Effector memory CD8-positive, alpha-beta T cell (primary cell): ENCODE data around the gene ATP5PO.
A peak's percentile ranks its signal among the peaks of the same experiment; 100 is the strongest.
"Not testable (repeated sequence)": the region's sequence is repeated elsewhere in the genome, so short reads cannot be mapped to it uniquely, and the experiment has no call there.

Source experiments
- ATAC-seq: fragments of 150-1000 bp; cut with Tn5 transposase; replicated peaks from 2 replicates; pipeline ENCODE4 v1.10.0; 2021; ENCODE audit warnings: mild to moderate bottlenecking, moderate library complexity
- DNase-seq, 3 experiments: peaks; one replicate each; pipeline ENCODE4 v3.0.0; 2021
- H3K27ac Mint-ChIP-seq, 2 donors: one replicate each; pipeline ENCODE4 v1.8.0; 2022; ENCODE audit warnings: mild to moderate bottlenecking in 2 of 2, mixed read lengths in 2 of 2, moderate library complexity in 2 of 2
- H3K27me3 Mint-ChIP-seq, 2 donors: one replicate each; pipeline ENCODE4 v1.8.0; 2022; ENCODE audit warnings: mixed read lengths in 2 of 2
- H3K36me3 Mint-ChIP-seq: one replicate; pipeline ENCODE4 v1.8.0; 2022; ENCODE audit warnings: mild to moderate bottlenecking, moderate library complexity, mixed read lengths; ENCODE audit not compliant: insufficient read depth
- H3K4me1 Mint-ChIP-seq, 2 donors: one replicate each; pipeline ENCODE4 v1.8.0; 2022; ENCODE audit warnings: low read depth in 2 of 2, mixed read lengths in 2 of 2
- H3K4me3 Mint-ChIP-seq, 2 donors: one replicate each; pipeline ENCODE4 v1.8.0; 2022; ENCODE audit warnings: mild to moderate bottlenecking in 2 of 2, mixed read lengths in 2 of 2, moderate library complexity in 2 of 2
- H3K9me3 Mint-ChIP-seq, 2 donors: one replicate each; pipeline ENCODE4 v1.8.0; 2022; ENCODE audit warnings: mixed read lengths in 2 of 2

Gene ATP5PO

DNA sequence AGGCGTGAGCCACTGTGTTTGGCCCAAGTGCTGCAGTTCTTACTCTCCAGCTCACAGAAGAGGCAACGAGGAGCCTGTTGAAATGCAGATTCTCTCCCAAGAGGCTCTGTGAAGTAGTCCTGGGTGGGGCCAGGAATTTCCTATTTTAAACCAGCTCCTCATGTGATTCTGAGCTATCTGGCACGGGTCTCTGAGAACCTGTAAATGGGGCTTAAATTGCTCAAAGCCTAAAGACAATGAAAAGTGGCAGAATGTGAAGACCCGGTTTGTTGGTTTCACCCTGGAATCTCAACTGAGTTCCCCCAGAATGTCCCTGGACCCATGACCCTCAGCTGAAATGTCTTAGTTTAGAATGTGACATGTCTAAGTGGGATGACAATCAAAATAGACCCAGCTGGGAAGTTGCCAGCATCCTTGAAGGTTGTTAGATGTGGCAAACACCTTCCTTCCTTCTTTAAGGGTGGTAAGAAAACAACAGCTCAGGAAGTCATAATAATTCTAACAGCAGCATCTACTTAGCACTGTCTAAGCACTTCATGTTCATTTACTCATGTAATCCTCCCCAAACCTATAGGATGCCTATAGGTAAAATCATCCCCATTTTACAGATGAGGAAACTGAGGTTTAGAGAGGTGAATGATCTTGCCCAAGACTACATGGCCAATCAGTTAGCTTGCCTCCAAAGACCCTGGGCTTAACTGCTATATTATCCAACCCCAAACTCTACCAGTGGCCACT lies 20.9 kb upstream of the ATP5PO start:
- Mint-ChIP-seq H3K36me3 (peaks cover 59% of the 10 kb centered on the region), H3K4me3 (peak overlapping the region; percentile 93 to 98), H3K9me3 (no peaks in the 10 kb centered on the region), H3K27ac (peak overlapping the region; percentile 99), H3K4me1 (peaks cover 45 to 60% of the 10 kb centered on the region in 2 donors), H3K27me3 (no peaks in the 10 kb centered on the region)
- DNase-seq (peak; percentile 60 to 64 (median 64)), ATAC-seq (peak; percentile 70)

DNA sequence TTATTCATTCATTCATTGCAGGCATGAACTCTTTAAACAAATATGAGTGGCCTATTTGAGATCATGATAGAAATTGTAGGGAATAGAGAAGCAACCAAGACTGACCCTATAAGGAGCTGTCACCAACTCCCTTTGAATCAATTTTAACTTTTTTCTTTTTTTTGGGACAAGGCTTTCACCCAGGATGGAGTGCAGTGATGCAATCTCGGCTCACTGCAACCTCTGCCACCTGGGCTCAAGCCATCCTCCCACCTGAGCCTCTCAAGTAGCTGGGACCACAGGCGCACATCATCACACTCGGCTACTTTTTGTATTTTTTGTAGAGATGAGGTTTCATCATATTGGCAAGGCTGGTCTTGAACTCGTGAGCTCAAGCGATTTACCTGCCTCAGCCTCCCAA lies 17.1 kb upstream of the ATP5PO start:
- Mint-ChIP-seq H3K4me3 (peak overlapping the region; percentile 93 to 98), H3K9me3 (no peaks in the 10 kb centered on the region), H3K27ac (peak overlapping the region; percentile 99), H3K36me3 (peaks cover 40% of the 10 kb centered on the region), H3K4me1 (peaks cover 38 to 40% of the 10 kb centered on the region in 2 donors), H3K27me3 (no peaks in the 10 kb centered on the region)
- DNase-seq (no peak), ATAC-seq (no peak)

DNA sequence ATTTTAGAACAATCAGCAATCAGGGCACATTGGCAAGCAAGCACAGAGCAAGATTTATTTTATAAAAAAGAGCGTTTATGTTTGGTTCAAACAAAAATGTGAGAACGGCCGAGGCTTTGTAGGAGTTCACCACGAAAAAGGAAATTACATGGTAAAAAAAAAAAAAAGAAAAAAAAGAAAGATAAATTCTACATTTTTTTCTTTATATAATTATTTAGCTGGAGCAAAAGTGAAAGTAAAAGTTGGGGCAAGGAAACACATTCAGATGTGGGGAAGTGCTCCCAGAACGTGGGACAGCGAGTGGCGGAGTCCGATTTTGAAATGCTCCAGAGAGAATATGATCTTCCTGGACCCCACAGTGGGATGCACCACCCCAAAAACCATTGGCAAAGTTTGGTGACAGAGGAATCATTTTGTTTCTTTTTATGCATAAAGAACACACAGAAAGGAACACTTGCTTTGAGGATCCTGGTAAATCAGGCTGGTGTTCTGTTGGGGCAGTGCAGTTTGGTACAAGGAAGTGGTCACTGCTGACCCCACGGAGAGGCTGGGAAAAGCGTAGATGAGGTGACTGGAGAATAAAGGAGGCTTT lies 16.3 kb upstream of the ATP5PO start:
- H3K4me3 Mint-ChIP-seq, result peak overlapping the region; percentile 93 to 98
- H3K27ac Mint-ChIP-seq, result peak overlapping the region; percentile 99
- peaks cover 38% of the 10 kb centered on the region for H3K36me3 Mint-ChIP-seq
- no peak for DNase-seq
- peak; percentile 12 for ATAC-seq
- peaks cover 34% of the 10 kb centered on the region in 2 donors for H3K4me1 Mint-ChIP-seq
- no peaks in the 10 kb centered on the region for H3K27me3 Mint-ChIP-seq
- H3K9me3 Mint-ChIP-seq, result no peaks in the 10 kb centered on the region

DNA sequence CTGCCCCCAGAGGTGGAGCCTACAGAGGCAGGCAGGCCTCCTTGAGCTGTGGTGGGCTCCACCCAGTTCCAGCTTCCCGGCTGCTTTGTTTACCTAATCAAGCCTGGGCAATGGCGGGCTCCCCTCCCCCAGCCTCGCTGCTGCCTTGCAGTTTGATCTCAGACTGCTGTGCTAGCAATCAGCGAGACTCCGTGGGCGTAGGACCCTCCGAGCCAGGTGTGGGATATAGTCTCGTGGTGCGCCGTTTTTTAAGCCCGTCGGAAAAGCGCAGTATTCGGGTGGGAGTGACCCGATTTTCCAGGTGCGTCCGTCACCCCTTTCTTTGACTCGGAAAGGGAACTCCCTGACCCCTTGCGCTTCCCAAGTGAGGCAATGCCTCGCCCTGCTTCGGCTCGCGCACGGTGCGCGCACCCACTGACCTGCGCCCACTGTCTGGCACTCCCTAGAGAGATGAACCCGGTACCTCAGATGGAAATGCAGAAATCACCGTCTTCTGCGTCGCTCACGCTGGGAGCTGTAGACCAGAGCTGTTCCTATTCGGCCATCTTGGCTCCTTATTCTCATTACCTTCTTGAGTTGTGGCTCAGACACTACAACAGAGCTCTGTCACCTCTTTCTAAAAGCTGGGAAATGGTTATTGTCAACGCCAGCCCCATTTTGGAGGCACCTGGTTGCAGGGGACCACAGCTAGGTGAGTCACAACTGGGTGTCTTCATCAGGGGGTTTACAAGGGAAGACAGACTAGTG lies 15.6 kb upstream of the ATP5PO start:
- Mint-ChIP-seq H3K27ac (peak overlapping the region; percentile 99), H3K4me1 (peaks cover 27 to 28% of the 10 kb centered on the region in 2 donors), H3K36me3 (peaks cover 38% of the 10 kb centered on the region), H3K4me3 (peak overlapping the region; percentile 93 to 98)
- H3K9me3 Mint-ChIP-seq, H3K27me3 Mint-ChIP-seq: not testable (repeated sequence)
- peak; percentile 95 for ATAC-seq
- peak; percentile 70 to 75 (median 71) for DNase-seq

DNA sequence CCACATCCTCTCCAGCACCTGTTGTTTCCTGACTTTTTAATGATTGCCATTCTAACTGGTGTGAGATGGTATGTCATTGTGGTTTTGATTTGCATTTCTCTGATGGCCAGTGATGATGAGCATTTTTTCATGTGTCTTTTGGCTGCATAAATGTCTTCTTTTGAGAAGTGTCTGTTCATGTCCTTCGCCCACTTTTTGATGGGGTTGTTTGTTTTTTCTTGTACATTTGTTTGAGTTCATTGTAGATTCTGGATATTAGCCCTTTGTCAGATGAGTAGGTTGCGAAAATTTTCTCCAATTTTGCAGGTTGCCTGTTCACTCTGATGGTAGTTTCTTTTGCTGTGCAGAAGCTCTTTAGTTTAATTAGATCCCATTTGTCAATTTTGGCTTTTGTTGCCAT lies 10.6 kb upstream of the ATP5PO start:
- not testable (repeated sequence) for H3K4me3 Mint-ChIP-seq, H3K36me3 Mint-ChIP-seq, DNase-seq, H3K4me1 Mint-ChIP-seq, H3K9me3 Mint-ChIP-seq, H3K27me3 Mint-ChIP-seq, H3K27ac Mint-ChIP-seq, ATAC-seq

DNA sequence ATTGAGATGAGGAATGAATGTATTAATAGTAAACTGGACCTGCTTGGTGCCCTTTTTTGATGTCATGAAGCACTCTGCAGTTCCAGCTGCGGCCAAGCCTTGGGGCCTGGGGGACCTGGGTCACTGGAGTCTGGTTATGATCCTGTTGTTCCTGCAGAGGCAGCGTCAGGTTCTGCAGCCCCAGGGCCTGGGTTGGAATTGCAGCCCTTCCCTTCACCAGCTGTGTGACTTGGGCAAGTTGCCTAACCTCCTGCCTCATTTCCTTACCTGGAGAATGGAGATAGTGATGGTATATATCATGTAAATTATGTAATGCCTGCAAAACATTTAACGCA lies 9.1 kb upstream of the ATP5PO start:
- no peak overlapping the region for H3K4me3 Mint-ChIP-seq
- H3K27ac Mint-ChIP-seq, result peak overlapping the region in 1 of 2 donors; percentile 41

DNA sequence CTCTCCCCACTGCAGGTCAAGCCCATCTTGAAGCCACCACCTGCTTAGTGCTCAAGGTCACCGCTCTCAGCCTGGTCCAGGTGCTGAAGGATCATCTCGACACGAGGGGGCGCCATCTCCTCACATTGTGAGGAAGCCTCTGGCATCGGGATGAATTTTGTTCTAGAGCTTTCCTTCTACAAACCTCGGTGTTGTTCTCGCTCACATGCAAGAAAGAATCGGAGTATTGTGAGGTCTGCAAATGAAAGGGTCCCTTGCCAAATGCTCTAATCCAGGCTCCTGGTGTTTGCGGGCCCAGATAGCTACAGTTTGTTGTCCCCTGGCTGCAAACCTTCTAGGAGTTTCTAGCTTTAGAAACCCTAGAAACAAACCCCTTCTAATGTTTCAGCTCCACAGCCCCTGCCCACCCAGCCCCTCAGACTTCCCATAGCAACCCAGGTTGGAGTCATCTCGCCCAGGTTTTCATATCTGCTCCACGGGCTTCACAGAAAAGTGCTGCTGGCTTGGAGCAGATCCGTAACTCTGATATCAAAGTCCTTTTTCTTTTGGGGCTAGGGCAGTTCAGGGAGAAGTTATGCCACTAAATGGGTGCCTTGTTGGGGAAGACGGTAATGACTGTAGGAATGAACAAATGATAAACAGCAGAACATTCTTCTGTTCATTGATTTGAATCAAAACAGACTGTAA lies 8.6 kb upstream of the ATP5PO start:
- Mint-ChIP-seq H3K9me3 (no peaks in the 10 kb centered on the region), H3K36me3 (no peaks in the 10 kb centered on the region), H3K4me1 (peaks cover 4 to 7% of the 10 kb centered on the region in 2 donors), H3K27me3 (no peaks in the 10 kb centered on the region), H3K4me3 (no peak overlapping the region), H3K27ac (peak overlapping the region in 1 of 2 donors; percentile 41)
- ATAC-seq (peak; percentile 98), DNase-seq (peak; percentile 87 to 93 (median 89))

More for the DNA sequence above, 9.1 kb upstream of the ATP5PO start:
- no peak for ATAC-seq
- Mint-ChIP-seq H3K36me3 (no peaks in the 10 kb centered on the region), H3K27me3 (no peaks in the 10 kb centered on the region), H3K9me3 (no peaks in the 10 kb centered on the region), H3K4me1 (peaks cover 4 to 7% of the 10 kb centered on the region in 2 donors)
- no peak for DNase-seq

DNA sequence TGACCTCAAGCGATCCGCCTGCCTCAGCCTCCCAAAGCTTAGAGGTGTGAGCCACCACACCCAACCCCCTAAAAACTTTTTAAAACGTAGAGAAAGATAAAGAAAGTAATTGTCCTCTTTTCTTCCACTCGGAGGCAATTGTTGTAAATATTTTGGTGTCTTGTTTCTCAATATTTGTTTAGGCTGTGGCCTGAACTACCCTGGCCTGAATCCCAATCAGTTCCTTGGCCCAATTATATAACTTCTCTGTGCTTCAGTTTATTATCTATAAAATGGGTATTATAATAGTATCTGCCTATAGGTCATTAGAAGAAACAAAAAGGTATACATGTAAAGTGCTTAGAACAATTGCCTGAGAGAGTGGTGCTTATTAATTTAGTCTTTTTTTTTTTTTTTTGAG lies 1.8 kb upstream of the ATP5PO start:
- no peak overlapping the region for H3K27ac Mint-ChIP-seq
- H3K36me3 Mint-ChIP-seq, result peaks cover 20% of the 10 kb centered on the region
- DNase-seq (no peak), ATAC-seq (no peak)
- peaks cover 13 to 28% of the 10 kb centered on the region in 2 donors for H3K4me1 Mint-ChIP-seq
- H3K27me3 Mint-ChIP-seq, result no peaks in the 10 kb centered on the region
- H3K4me3 Mint-ChIP-seq, result no peak overlapping the region
- H3K9me3 Mint-ChIP-seq, result no peaks in the 10 kb centered on the region

DNA sequence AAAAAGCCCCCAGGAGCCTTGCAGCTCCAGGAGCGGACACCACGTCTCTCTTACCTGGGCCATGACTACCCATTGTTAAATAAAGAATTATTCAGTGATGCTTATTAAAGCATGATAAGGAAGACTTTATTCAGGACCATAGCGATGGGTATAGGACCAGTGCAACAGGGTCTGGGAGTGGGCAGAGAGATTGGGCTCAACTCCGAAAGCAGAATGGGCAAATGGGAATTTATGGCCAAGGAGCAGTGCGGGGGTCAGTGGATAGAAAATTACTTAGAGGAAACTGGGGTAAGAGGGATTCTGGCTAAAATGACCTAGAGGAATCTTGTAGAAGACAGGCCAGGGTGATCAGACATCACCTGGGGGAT lies 580 bp upstream of the ATP5PO start:
- Mint-ChIP-seq H3K4me3 (peak overlapping the region; percentile 98 to 99), H3K27ac (peak overlapping the region; percentile 97 to 98), H3K4me1 (peaks cover 13 to 28% of the 10 kb centered on the region in 2 donors), H3K9me3 (no peaks in the 10 kb centered on the region), H3K36me3 (peaks cover 28% of the 10 kb centered on the region), H3K27me3 (no peaks in the 10 kb centered on the region)
- no peak for ATAC-seq
- no peak for DNase-seq

DNA sequence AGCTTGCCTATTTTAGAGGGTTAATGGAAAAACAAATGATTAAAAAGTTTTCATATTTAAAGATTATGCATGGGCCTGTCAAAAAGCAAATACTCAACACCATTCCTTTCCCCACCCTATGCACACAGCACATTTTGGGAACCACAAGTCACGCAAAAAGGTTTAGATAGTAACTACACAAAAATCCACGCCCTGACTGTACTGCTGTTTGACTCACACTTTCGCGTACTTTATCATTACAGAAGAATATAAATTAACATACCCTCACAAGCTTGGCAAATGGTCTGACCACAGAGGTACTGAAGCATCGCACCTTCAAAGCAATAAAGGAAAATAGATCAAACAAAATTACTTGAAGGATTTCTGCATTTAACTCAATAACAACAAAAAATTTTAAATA lies 1.4 kb downstream of the ATP5PO start:
- no peaks in the 10 kb centered on the region for H3K27me3 Mint-ChIP-seq
- H3K36me3 Mint-ChIP-seq, result peaks cover 48% of the 10 kb centered on the region
- H3K4me1 Mint-ChIP-seq, result peaks cover 18 to 34% of the 10 kb centered on the region in 2 donors
- ATAC-seq (no peak), DNase-seq (no peak)
- peak overlapping the region; percentile 53 to 98 for H3K27ac Mint-ChIP-seq
- H3K4me3 Mint-ChIP-seq, result peak overlapping the region; percentile 98 to 99
- no peaks in the 10 kb centered on the region for H3K9me3 Mint-ChIP-seq

DNA sequence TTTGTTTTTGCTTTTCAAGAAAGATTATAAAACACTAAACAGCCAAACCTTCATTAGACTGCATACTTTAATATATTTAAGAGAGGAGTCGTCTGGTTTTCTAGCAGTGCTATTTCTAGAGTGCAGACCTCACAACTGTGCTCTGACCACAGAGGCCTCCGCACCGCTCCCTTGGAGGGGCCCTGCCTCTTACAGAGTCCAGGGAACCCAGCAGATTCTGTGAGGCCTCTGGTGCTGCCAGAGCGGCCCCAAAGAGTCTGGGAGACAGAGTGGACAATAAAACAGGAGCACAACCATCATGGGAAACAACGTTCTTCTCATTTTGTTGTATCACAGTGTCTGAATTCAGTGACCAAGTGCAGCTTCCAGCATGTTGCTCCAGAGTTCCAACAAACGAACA lies 5.8 kb downstream of the ATP5PO start:
- H3K27ac Mint-ChIP-seq, result no peak overlapping the region
- H3K4me1 Mint-ChIP-seq, result peaks cover 8 to 19% of the 10 kb centered on the region in 2 donors
- peaks cover 82% of the 10 kb centered on the region for H3K36me3 Mint-ChIP-seq
- no peaks in the 10 kb centered on the region for H3K27me3 Mint-ChIP-seq
- no peak overlapping the region for H3K4me3 Mint-ChIP-seq
- no peak for DNase-seq
- ATAC-seq, result no peak
- H3K9me3 Mint-ChIP-seq, result no peaks in the 10 kb centered on the region

DNA sequence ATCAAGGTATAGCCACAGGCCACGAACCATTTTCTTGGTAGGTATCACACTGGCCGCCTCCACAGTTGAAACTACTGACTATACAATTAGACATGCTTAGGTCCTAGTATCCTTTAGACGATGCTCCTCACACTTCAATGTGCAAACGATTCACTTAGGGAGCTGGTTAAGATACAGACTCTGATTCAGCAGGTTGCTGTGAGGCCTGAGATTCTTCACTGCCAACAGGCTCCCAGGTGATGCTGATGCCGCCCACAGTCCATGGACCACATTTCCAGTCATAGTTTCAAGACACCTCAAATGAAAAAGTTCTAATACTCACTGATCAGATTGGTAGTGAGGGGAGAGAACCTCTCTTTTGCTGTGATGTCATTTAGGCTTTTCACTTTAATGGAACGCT lies 6.8 kb downstream of the ATP5PO start:
- Mint-ChIP-seq H3K4me1 (peaks cover 9 to 13% of the 10 kb centered on the region in 2 donors), H3K36me3 (peaks cover 87% of the 10 kb centered on the region), H3K27ac (no peak overlapping the region), H3K9me3 (no peaks in the 10 kb centered on the region), H3K27me3 (no peaks in the 10 kb centered on the region), H3K4me3 (no peak overlapping the region)
- DNase-seq (no peak), ATAC-seq (no peak)

DNA sequence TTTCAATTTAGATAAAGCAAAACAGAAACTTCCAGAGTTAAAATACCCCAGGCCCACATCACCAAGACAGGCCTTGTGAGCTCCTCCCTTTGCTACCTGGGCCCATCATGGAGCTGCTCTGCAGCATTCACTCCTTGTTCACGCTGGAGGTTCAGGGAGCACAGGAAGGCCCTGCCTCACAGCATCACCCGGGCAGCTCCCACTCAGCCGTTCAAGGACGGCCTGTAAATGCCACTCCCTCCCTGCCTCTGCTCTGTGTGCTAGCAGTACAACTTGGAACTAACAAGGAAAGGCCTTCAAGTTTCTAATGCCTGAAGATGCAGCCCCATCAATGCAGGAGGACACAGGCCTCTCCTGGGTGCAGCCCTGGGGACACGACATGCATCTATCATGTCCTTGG lies 11.6 kb downstream of the ATP5PO start:
- Mint-ChIP-seq H3K4me3 (no peak overlapping the region), H3K27me3 (no peaks in the 10 kb centered on the region), H3K9me3 (no peaks in the 10 kb centered on the region), H3K4me1 (peaks cover 0 to 3% of the 10 kb centered on the region in 2 donors), H3K27ac (peak overlapping the region in 1 of 2 donors; percentile 44), H3K36me3 (peaks cover 67% of the 10 kb centered on the region)
- DNase-seq, result no peak
- no peak for ATAC-seq
